A204.1 (cell line): ENCODE data around the gene HOXD3.

Experiments used
- FAIRE-seq: peaks from 2 replicates; lab custom pipeline; 2012; peaks lifted over from hg19 to GRCh38; lab: Jason Lieb, UNC

Gene HOXD3

DNA sequence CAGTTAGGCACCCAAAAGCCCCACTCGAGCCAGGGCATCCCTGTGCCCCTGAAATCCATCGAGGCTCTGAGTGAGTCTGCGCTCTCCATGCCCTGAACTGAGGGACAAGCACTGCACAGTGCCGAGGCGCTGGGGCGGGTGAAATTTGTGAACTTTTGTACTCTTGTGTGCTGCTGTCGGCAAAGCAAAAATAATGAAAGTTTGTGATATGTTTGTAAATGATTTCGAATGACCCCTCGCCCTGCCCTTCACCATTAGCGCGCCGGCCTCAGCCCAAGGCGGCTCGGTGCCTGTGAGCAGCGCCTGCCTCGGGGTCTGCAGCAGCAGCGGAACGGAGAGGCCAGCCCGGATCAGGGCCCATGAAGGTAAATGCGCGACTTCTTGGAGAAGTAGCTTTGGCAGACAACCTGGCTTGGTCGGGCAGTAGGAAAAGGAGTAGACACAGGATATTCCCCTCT lies 7.6 kb upstream of the HOXD3 start:
- no peak for FAIRE-seq

DNA sequence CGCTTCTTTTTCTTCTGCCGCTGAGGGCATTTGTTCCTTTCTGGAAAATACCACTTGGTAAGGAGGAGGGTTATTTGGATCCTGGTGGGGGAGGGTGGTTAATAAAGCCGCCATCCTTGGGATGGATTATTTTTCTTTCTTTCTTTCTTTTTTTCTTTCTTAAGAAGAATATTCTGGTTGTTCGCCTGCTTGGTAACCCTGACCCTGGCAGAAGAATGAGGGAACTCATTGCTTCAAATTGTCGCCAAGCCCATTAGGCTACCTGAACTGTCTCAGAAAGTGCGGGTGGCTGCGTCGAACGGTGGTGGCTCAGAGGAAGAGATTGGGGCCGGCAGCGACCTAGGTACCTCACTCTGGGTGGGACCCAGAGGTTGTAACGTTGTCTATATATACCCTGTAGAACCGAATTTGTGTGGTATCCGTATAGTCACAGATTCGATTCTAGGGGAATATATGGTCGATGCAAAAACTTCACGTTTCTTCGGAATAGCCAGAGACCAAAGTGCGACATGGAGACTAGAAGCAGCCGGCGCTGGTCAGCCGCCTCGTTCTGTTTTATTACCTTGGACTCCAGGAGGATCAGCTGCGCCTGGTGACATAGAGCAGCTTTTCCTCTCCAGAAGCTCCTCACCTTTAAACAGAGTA lies 7.0 kb upstream of the HOXD3 start:
- FAIRE-seq = no peak

DNA sequence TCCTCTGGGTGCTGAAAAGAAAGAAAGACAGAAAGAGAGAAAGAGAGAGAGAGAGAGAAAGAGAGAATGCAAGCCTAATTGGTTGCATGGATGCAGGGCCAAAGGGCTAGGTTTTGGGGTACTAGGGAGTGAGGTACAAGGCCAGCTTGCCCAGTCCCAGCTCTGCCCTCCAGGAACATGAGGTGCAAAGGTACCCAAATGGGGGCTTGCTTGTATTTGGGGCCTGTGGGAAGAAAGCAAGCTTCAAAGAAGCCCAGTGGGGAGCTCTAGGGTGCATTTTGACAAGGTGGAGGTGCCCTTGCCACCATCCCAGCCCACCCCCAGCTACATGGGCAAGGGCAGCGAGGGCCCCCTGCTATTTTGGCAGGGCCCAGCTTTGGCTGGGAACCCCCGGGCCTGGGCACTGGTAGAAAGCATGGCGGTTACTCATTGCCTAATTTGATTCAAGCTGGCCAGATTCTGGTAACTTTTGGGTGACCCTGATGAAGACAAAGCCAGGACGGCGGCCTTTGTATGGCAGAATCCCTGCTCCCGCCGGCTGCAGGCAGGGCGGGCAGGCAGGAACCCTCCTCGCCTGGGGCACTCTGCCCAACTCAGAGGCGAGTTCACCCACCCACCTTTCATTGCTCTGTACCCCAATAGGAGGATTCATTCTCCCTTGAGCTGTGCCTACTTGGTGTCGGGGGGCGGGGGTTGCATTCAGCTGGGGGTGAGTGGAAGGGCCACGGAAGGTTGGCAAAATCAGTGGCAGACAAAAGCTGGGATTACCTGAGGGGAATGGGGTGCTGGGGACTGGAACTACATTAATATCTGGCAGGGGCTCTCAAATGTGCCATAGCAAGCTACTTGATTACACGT lies 6.3 kb upstream of the HOXD3 start:
- FAIRE-seq = no peak

DNA sequence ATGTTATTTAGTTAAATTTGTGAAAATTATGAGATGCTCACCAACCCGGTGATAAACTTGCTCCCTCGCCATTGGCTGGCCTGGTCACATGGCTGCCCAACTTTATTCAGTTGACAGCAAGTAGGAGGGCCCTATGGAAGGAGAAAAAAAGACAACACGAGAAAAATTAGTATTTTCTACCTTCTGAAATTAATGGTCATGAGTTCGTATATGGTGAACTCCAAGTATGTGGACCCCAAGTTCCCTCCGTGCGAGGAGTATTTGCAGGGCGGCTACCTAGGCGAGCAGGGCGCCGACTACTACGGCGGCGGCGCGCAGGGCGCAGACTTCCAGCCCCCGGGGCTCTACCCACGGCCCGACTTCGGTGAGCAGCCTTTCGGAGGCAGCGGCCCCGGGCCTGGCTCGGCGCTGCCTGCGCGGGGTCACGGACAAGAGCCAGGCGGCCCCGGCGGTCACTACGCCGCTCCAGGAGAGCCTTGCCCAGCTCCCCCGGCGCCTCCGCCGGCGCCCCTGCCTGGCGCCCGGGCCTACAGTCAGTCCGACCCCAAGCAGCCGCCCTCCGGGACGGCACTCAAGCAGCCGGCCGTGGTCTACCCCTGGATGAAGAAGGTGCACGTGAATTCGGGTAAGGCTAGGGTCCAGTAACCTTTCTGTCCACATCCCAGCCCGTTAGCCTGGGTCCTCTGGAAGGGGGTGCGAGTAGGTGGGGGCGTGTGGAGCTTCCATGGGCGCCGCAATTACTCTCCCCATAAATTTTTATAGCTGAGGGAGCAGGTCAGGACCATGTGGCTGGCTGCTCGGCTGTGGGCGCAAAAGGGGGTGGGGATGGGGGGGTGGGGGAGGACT lies 5.4 kb upstream of the HOXD3 start, which contains the start of gene HOXD4:
TSS of gene HOXD4 (plus strand) at position 109 of the 846 bp plus-strand sequence. CDS start at position 193, 84 bp downstream.
- FAIRE-seq = no peak

DNA sequence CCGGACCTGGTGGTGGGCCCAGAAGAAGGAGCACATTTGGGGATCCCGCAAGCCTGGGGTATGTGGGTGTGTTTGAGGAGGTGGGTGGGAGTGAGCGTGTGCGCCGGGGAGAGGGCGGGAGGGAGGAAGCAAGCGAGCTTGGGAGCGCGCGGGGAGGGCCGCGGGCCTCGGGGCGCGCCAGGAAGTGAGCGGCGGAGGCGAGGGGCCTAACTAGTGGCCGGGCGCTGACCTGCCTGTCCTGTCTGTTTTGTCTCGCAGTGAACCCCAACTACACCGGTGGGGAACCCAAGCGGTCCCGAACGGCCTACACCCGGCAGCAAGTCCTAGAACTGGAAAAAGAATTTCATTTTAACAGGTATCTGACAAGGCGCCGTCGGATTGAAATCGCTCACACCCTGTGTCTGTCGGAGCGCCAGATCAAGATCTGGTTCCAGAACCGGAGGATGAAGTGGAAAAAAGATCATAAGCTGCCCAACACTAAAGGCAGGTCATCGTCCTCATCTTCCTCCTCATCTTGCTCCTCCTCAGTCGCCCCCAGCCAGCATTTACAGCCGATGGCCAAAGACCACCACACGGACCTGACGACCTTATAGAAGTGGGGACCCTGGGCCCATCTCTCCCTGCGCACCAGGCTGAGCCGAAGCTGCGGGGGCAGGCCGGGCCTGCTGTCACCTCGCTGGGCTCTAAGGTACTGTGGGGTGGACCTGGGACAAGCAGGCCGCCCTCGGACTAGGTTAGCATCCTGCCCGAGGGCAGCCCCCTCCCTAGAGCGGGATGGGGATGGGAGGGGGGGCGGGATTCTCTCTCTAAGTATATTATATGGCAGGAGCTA lies 4.5 kb upstream of the HOXD3 start:
- no peak for FAIRE-seq

DNA sequence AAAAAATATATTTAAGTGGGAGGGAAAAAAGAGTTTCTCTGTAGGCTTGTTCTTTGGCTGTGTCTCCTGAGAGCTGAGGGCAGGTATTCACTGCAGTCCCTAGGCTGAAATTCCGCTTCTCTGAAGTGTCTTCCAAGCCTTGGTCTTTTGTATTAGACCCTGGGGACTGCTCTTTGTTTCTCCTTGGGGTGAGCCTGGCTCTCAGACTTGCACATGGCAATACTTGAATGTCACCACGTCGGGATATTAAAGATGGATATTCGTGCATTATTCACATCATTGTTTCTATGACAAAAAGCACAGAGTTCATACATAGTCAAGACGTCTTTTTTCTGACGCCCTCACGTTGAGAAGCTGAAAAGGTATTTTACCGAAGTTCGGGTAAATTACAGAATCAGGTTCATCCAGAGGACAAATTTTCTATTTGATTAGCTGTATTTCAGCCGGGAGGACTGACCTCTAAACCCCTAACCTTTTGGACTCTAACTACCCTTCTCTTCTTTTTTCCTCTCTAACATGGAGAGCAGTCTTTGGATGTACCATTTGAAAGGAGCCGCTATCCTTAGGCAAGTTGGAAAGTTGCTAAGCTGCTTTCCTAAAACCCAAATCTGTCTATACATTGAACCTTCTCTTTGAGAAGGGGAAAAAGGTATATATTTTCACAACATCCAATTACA lies 2.4 kb upstream of the HOXD3 start:
- no peak for FAIRE-seq

DNA sequence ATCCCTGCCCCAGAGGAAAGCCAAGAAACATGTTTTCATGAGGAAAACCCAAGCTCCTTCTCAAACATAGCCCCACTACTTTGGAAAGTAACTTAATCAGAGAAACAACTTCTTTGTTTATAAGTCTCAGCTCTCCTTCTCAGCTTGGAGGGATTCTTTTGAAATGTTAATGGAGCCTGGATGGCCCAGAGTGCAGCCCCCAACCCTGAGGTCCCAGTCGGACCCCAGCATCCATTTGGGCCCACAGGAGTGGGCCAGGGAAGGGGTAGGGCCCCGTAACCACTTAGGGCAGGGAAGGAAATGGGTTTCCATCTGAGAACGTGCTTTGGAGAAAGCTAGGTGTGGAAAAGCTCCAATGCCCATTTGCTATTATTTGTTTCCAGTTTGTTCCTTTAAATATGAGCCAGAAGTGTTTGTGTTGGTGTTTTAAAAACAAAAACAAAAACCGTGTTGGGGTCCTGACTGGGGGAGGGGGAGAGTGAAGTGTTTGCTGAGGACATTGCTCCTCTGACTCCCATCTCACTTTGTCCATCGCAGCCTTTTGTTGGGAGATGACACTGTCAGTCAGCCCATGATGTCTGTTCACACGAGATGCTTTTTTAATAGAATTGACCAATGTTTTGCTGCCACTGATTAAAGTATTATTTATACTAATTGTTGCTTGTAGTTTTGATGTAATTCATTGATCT lies 1.6 kb upstream of the HOXD3 start:
- no peak for FAIRE-seq

DNA sequence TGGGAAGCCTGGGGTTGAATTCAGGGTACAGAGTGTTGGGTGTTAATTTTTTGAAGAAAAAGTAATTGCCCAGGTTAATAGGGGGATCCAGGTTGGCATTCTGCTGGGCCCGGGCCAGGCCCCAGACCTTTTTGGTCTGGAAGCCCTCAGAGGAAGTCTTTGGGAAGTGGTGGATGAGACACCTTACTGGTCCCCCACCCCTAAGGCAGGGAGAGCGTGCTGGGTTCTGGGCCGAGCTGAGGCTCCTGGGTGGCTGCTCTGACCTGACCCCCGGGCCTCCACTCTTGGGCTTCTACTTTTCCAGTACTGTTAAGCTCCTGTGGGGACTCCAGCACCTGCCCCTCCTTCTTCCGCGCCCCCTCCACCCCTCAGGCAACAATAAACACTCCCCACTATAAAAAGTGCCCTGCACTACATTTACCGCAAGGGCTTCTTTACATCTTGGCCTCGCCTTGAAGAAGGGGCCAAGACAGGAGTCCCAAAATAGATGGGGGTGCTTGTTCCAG lies 753 bp upstream of the HOXD3 start:
- no peak for FAIRE-seq

DNA sequence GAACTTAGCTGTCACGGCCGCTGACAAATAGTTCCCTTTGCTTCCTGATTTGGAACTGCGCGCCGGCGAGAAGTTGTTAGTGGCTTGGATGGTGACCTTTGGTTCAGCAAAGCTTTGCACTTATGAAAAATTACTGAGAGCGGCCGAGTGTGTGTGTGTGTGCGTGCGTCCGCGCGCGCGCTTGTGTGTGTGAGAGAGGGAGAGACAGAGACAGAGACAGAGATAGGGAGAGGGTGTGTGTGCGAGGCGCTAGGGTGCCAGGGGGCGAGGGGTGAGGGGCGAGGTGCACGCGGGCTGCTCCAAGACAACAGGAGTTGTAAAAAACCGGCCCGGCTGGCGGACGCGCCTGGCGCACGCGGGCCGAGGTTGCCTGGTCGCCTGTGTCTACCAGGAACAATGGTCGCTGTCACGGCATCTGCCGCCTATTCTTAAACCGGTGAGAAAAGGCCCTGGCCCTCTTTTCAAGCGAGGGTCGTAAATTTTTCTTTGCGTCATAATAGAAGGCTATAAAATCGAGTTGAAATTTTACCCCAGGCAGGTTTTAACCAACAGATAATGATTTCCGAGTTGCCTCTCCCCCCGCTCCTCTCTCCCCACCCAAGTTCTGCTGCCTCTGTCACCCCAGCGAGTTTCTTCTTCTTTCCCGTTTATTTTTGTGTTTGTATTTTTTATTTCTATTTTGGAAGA lies 535 bp downstream of the HOXD3 start:
- no peak for FAIRE-seq

DNA sequence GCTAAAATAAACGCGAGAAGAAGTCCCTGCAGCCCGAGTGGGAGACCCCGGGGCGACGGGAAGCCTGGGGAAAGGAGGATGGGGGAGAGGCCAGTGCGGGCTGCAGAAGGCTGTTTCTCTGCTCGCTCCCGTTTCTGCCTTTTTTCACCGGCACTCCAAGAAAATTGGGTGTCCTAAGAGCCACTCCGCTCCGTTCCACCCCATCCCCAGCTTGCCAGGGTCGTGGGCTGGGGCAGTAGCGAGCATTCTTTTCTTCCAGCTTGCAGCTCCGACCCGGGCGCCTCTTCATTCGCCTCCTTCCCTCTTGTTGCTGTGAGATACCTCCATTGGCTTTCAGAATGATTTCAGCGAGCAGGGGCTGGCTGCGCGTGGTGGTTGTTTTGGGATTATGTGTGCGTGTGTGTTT lies 1.1 kb downstream of the HOXD3 start:
- FAIRE-seq = no peak

DNA sequence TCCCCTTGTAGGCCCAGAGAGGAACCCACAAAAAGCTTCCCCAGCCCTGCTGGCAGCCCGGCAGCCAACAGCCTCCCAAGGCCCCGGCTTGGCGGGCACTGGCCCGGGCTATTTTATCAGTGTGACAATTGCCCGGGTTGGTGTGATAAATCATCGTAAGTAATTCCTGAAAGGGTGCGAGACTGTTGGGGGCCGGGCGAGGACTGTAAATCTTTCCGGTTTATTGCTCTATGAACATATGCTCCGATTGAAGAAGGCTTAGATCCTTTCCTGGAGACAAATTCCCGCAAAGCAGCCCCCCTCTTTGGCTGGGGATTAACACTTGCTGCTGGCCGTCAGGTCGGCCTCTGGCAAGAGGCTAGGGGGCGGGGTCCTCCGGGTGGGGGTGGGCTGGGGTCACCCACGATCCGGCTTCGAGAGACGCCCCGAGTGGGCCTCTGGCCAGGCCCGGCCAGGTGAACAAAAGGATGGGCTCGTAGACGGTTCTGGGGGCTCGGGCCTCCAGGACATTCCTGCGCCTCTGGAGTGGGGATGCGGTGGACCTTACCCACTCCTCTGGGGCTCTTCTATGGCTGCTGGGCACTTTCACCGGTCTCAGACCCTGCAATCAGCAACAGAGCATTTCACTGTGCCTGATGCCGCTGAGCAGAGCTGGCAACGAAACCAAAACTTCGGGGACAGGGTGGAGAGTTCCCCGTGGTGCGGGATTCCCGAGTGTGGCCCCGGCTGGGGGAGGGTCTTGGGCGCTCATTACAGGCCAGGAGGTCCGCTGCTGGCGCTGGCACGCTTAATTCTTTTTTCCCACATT lies 2.0 kb downstream of the HOXD3 start:
- FAIRE-seq = no peak

DNA sequence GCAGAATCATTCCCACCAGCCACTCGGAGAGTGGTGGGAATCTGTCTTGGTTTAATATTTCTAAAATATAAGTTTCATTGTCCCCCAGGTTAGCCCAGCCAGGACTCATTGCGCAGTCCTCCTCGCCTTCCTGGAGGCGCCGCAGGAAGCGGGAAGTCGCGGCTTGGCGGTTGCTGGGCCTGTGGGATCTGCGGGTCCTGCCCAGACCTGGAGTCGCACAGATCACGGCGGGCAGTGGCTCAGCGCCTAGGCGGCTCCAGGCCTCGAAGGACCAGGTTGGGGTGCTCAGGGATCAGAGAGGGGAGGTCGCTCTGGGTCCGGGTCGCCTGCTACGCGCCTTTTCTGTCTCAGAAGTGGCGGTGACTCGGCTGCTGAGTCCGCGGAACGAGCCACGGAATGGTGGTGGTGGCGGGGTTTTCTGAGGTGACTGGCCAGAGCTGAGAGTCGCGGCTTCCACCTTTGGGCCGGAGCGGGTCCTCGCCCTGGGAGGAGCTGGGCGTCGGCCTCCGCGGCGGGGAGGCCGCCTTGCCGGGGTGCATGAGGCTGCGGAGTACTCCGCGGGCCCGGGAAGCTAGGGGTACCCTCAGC lies 2.6 kb downstream of the HOXD3 start:
- no peak for FAIRE-seq

DNA sequence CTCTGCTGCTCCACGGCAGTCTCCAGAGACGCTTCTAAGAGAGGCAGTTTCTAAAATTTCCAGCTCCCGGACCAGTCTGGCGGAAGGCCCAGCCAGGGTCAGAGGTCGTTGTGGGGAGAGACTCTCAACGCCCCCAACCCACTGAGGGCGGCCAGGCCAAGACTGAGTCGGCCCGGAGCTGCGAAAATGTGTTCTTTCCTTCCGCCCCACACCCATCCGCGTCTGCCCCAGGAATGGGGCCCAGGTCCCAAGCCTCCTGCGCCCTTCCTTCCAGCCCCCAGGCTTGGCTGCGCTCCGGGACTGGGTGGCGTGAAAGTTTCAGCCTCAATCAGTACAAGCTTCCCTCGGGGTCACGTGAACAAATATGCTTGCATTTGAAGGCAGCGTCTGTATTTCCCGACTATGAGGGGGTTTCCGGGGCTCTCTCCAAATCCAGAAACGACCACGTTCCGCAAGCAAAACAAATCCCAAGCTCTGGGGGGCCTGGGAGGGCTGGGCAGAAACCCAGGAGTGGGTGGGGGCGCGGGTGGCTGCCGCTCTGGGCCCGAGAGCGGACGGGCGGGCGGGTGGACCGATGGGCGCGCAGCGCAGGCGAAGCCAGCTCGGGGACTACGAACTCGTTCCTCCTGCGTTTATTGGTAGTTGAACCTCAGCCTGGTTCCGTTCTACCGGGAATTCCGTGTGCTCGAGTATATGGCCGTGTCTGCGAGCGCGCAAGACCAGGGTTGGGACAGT lies 3.3 kb downstream of the HOXD3 start:
- FAIRE-seq = no peak

DNA sequence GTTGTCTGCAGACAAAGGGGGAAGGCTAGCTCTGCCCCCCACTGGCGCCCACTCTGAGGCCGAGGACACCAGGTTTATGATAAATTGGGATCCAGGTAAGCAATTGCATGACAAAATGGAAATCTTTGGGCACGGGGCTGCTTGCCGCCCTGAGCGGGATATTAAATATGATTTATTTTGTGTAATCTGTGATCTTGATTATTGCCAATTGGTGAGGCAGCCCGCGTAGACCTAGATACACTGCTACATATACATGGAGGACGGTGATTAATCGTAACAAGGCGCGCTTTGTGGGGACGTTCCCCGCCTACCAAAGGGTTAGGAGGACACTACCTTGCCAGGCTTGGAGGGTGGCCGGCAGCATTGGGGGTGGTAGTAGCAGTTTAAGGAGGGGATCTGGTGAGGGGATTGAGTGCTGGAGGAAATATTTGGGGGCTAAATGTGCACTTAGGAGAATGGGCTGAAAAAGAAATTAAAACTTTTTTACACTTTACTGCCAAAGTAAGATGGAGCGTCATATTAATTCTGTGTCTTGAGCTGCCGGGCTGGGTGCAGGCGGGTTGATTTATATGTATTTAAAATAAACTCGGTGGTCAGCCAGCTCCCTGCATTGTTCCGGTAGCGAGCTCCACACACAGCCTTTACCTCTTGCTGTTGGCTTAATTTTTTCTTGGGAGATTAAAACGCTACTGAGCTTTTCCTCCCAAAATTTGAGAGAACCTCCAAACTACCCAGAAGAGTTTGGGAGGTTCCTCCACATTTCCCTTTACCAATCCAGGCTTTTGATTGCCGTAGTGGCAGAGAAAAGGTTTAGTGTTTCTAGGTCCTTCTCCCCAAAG lies 4.1 kb downstream of the HOXD3 start:
- no peak for FAIRE-seq

DNA sequence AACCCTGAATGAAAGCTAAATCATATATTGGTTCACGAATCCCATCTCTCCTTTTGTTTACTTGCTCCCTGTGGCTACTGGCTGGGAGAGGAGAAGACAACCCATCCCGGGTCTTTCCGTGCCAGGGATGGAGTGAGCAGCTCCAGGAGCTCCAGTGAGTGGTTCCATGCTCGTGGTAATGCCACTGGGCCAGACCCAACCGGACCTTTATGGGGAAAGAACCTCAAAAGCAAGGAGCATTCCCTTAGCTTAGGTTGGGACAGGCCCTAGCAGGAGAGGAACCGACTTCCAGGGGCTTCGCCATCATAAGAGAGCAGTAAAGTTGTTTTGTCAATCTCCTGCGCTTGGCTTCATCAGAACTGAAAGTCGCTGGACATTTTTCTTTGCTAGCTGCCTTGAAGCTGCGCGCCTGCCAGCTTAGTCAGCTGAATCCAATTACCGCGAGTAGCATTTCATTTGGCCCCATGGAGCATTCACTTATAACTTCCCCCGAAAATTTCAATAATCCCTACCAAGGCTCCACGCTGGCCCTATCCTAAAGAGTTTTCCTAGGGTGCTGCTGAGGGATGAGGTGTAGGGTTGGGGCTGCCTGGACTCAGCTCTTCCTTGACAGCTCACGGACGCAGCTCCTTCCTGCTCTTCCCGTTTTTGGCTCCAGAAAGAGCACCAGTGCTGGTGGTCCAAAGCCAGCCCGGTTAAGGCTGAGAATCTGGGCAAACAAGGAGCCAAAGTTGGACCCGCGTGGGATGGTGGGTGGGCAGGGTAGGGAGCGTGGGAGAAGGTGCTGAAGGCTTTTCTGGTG lies 4.9 kb downstream of the HOXD3 start:
- FAIRE-seq = no peak
